Activated CD4-positive, alpha-beta T cell treated with anti-CD3 and anti-CD28 coated beads, Interleukin-2, Interleukin-6, amounts not matched to agents 100 ng/mL and 50 ng/mL, durations not matched to agents 16 hours and 8 hours (primary cell): ENCODE results near the gene AMDHD2.

ENCODE experiments used
- DNase-seq: peaks from one replicate; pipeline ENCODE4 v3.0.0-alpha.2; 2020

Gene AMDHD2

GRCh38 chr16:2500430-2500917, 19.7 kb upstream of the AMDHD2 start:
- DNase-seq, result no peak

- DNase-seq, result peak; percentile 85
Measured at GRCh38 chr16:2500918-2501750, 19.0 kb upstream of the AMDHD2 start.

GRCh38 chr16:2501946-2502895, 17.9 kb upstream of the AMDHD2 start:
- no peak for DNase-seq

- DNase-seq, result no peak
Measured at GRCh38 chr16:2505695-2506094, 14.5 kb upstream of the AMDHD2 start.

- DNase-seq, result no peak
Measured at GRCh38 chr16:2507052-2507659, 13.0 kb upstream of the AMDHD2 start.

GRCh38 chr16:2507665-2508064, 12.5 kb upstream of the AMDHD2 start:
- DNase-seq, result no peak

- no peak for DNase-seq
Measured at GRCh38 chr16:2508722-2509400, 11.3 kb upstream of the AMDHD2 start.

GRCh38 chr16:2511128-2511800, 8.9 kb upstream of the AMDHD2 start:
- DNase-seq, result no peak

GRCh38 chr16:2511996-2512734, 8.0 kb upstream of the AMDHD2 start:
- no peak for DNase-seq

GRCh38 chr16:2512735-2513404, 7.3 kb upstream of the AMDHD2 start:
- no peak for DNase-seq

GRCh38 chr16:2513405-2514332, 6.5 kb upstream of the AMDHD2 start, which contains the start of gene ATP6V0C:
ATP6V0C (plus strand) TSS chr16:2513952; CDS start chr16:2514104, 152 bp downstream.
- DNase-seq, result peak; percentile 95

GRCh38 chr16:2514333-2515179, 5.6 kb upstream of the AMDHD2 start:
- peak; percentile 44 for DNase-seq

- no peak for DNase-seq
Measured at GRCh38 chr16:2515180-2515851, 4.9 kb upstream of the AMDHD2 start.

- DNase-seq, result no peak
Measured at GRCh38 chr16:2516391-2517240, 3.6 kb upstream of the AMDHD2 start.

- no peak for DNase-seq
Measured at GRCh38 chr16:2517954-2518605, 2.1 kb upstream of the AMDHD2 start.
